Renal pelvis (tissue), 4 donors: ENCODE results near the gene MARCHF10. TPM values are rescaled to one million over a fixed set of nuclear protein-coding genes. Genes with fewer than 3 reads are reported as not detected.
A peak's percentile ranks its signal among the peaks of the same experiment; 100 is the strongest.
"Not testable (repeated sequence)": the region's sequence is repeated elsewhere in the genome, so short reads cannot be mapped to it uniquely, and the experiment has no call there.

Source experiments
- DNase-seq: peaks from one replicate; pipeline ENCODE4 v3.0.0-alpha.2; 2013
- polyA plus RNA-seq, 3 donors: library from polyadenylated mRNA; unstranded; fragments of 120-200 nt; gene quantifications; one replicate each; pipeline ENCODE4 v1.2.1, GENCODE V29; 2013; ENCODE audit not compliant: insufficient read length in 3 of 3

Gene MARCHF10
- polyA plus RNA-seq, 3 donors = 1.1 to 1.5 (median 1.4) TPM

DNA sequence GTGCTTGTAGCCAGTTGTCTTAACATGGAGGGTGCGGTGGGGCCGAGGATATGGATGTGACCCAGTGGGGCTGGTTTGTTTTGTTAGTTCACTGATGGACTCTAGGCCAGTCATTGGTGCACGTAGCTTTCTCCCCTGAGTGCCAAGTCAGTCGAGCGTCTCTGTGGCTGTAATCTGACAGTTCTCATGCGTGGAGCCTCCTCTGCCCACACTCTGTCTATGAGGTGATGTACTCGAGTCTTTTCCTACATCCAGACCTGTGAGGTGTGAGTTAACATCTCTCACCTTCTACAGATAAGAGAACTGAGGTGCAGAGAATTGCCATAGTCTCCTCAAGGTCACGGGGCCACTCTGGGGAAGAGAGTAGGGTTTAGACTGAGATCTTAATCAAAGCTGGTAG, 90.2 kb downstream of the MARCHF10 start:
- no peak for DNase-seq

DNA sequence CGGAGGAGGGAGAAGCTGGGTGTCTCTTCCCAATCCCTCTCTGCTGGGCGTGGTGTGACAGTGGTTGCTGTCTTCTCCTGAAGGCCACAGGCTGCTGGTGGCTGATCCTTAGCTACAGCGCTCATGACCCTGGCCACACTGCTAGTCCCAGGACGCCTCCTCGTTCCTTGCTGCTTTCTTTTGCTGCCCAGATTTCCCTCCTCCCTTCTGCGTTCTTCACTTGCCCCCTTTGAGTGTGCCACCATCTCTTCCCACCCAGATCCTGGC, 90.6 kb downstream of the MARCHF10 start:
- DNase-seq = no peak

DNA sequence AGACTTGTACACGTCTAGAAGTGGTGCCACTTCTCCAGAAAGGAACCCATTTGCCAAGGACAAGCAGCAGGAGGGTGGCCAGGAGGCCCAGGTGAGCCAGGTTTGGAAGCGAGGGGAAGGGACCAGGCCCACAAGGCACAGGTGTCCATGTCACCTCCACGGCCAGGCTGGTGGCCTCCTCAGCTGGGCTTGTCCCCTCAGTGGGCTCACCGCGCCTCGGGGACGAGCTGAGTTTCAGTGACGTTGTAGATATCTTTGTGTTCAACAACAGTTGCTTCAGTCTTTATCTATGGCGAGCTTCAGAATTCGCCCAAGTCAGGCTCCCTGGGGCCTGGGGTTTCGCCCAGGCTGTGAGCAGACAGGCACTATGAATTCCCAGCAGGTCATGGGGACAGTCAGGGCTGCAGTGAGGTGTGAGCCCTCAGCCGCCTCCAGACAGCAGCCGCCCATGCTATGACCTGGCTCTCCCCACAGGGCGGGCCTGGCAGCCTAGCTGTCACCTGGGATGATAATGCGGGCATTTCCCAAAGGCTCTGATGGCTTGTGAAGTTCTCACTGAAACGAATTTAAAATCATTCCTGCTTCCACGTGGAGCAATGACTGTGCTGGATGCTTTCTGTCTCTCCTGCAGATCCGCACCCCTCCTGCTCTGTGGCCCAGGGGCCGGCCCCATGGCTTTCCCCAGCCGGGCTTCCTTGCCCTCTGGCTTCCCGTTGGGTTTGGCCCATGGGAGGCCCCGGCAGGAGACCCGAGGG, 91.1 kb downstream of the MARCHF10 start:
- DNase-seq = no peak

DNA sequence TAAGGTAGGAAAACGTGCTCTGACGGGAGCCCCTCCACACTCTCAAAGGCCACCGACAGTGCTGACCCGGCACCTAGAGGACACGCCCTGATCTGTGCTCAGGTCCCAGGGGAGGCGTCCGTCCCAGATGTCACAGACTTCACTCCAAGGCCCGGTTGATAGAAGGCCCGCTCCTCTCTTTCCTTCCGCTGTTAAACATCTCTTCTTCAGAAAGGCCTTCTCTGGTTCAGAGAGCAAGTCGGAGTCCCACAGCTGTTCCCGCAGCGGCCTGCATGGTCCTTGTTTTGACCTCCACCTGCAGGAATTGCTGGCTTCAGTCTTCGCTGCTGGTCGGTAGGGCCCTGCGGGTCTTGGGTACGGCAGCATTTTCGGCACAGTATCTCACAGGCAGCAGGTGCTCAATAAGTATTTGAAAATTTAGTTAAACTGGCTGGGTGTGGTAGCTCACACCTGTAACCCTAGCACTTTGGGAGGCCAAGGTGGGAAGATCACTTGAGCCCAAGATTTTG, 92.2 kb downstream of the MARCHF10 start:
- DNase-seq = no peak

DNA sequence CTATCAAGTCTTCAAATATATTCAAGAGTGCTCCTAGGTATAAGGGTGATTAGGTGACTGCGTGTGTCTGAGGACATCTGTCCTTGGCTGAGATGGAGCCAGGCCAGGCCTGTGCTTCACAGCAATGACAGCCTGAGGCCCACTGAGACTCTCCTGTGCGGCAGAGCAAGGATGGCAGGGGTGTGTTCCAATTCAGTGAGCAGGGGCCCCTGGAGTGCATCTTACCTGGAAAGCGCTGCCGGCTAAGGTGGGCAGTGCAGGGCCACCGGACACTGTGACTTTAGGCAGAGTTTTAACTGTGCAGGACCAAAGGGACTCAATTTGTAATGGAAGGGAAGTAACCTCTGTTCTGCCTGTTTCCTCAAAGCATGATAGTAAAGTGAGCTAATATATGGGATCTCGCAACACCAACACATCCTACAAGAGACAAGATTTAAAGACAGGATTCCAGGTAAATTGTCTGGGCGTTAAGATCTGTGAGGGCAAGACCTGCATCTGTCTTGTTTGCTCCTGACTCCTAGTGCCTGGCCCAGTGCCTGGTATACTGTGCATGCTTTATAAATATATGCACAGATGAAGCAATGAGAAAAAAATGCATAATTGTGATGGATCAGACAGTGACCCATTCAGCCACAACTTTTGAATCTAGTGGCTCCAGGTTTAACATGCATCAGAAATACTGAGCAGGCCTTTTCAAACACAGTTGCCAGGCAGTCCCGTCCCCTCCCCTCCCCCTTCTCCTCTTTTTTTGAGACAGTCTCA, 93.9 kb downstream of the MARCHF10 start:
- DNase-seq = no peak

DNA sequence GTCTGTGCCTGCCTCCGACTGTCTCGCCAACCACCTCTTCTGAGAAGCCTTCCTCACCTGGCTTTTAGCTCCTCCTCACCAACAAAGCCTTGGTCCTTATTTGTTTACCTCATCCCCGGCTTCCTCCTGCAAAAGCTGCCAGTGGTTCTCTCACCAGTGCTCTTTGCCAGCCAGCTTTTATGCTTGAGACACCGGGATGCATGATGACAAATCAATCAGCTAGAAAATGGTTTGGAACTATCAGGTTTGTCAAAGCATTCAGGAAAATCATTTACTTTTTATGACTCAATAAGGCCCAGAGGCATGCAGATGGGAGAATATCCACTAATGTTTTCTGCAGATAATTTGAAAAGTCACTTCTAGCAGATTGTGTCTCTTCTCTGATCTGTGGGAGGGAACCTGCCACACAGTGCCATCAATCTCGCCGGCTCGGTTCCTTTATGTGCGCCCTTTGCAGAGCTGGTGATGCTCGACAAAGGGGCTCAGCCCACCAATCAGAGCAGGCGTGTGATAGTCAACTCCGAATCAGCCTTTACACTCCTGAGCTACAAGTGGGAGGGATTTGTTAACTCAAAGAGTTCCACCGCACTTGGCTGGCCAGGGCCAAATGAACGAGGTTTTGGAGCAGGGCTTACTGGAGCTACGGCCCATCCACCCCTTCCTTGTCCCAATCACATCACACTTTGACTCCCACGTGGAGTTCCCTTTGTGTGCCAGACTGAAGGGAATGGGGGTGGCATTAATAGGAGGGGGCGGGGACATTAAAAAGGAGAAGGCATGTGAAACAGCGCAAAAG, 94.8 kb downstream of the MARCHF10 start:
- peak; percentile 87 for DNase-seq

DNA sequence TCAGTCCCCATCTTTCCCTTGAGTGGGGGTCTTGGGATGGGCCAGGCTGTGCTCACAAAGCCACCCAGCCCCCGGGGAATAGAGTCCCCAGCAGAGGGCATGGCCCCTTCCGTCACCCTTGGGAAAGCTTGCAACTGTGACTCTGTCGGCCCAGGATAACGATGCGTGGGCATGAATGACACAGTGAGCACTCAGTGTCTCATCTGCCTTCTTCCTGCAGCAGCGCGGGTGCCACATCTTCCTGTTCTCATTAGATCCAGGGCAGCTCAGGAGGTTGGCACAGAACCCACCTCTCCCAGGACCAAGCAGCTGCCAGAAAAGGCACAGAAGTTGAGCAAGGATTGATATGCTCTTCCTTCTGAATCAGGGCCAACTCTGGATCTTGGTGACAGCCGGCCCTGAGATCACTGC, 95.9 kb downstream of the MARCHF10 start:
- DNase-seq = no peak

DNA sequence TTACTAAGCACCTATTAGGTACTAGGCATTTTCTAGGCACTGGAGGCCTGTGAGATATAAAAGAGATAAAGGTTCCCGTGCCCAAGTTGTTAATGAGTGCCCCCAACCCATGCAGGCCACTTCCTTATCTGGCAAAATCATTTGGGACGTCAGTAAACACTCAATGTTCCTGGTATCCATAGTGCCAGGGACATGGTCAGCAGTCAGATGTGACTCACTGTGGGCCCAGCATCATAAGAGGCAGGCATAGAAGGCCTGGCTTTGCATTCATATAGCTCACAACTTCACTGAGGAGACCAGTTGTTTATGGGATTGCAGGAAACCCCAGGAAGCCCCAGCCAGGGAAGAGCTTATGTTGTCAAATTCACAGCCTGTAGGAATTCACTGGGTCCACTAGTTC, 99.5 kb downstream of the MARCHF10 start:
- no peak for DNase-seq

DNA sequence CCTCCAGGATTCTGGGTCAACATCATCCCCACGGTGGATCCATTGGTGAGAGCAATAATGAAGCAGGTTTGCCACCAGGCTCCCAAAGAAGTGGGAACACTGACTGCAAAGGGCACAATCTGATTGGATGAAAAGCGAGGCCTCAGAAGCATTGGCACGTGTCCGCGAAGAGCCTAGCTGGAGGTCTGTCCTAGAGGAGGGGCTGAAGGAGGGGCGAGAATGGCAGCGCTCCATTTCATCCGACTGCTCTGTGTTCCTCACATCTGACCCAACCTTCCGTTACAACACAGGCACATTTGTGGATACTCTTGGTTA, 100.7 kb downstream of the MARCHF10 start:
- DNase-seq = no peak

DNA sequence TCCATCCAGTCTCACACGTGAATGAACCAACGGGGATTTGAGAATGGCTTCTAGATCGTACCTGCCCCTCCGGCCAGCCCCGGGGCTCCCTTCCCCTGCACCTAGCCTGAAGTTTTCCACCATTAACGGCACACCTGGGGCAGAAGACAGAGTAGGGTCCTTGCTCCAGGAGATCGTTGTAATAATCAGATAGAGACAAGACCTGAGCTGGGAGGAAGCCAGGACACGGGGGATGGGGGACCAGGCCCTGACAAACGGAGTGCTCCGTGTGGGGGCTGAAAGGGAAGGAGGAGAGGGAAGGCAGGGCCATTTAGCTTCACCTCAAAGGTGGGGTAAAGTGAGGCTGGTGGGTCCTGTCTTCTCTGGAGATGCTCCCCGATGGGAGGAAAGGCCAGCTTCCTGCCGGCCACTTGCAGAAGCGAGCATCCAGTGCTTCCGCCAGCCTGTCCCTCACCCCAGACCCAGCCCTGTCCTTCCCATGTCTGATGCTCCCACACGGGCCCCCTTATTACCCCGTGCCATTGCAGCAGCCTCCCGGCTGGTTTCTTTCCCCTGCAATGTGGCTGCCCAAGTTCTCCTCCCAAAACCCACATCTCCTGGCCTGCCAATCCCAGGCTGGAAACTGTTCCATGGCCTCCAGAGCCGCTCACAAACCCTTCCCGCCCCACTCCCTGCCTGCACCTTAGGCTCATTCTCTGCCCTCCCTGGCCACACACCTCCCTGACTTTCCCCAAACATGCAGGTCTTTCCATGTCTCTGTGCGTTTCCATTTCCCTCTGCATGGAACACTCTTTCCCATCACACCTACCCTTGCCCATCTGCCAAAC, 101.3 kb downstream of the MARCHF10 start:
- no peak for DNase-seq

DNA sequence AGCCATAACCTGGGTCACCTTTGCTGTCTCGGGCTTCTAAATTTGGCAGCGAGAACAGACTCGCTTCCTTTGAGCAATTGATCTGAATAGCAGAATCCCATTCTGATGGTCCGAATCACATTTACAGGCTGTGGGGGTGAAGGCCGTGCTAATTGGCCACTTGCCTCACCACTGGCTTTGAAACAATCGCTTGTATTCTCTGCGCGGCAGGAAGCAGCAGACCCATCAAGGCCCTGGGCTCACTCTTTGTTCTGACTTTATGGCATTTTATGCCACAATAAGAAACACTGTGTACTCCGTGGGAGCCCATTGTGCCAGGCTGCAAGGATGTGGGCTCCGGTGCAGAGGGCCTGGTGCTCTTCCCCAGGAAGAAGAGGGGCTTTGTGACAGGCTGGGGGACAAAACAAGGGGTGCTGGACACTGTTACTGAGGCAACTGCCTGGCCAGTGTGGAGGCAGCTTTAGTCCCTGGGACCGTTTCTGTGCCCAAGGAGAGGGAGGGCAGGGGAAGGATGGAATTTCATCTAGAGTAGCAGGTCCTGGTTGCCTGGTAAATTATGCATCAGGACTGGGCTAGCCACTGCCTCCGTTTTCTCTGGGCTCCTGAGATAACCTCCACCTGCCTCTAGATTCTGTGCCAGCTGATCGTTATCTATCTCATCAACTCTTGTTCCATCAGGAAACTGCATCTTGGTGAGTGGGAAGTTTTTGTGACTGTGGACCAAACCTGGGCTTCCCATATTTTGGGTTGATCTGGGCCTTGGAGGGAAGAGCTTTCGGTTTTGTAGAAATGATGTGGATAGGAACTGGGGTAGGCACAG, 102.1 kb downstream of the MARCHF10 start:
- no peak for DNase-seq

DNA sequence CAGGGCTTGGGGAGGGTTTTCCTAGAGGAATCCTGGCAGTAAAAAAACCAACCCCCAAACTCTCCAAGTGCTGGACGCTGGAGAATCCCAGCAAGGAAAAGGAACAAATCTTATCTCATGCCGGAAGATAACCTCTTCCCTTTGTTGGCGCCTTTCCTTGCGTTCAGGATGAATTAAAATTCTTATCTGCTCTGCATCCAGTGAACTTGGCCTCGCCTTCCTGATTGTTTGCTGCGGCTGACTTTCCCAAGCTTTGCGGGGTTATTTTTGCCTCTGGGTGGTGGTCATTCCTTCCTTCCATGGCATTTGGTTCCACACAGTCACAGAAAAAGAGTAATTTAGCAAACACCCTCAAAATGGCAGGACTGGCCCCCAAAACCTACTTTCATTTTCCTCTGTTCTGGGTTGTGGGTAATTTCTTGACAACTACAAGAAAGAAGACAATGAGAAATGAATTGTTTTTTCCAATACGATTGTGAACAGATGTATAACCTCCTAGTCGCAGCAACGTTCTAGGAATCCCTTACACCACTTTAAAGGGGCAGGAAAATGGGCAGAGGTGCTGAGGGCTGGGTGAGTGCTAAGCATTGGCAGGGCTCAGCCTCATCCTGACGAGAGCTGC, 102.8 kb downstream of the MARCHF10 start:
- DNase-seq = no peak

DNA sequence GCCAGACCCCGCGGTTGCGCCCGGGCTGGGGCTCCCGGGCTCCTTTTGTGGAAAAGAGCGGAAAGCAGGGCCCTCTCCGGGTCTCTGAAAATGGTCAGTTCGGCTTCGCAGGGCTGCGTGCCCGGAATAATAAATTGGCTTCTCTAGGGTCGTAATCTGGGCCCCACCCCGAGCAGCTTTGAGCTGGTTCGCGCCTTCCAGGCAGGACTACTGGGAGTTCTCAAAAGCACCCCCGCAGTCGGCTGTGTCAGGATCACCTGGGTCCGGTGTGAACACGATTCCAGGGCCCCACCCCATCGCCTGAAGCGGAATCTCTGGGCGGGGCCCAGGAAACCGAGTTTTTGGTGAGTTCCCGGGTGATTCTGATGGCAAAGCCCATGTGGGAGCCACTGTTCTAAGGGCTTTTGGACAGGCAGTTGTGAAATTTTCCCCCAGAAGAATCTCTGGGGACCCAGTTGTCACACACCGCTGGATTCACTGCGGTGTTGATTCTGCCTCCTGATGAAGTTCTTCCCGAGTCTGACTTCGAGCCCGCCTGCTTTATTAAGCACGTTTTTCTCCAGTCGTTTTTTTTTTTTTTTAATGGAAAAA, 103.6 kb downstream of the MARCHF10 start:
- peak; percentile 56 for DNase-seq

DNA sequence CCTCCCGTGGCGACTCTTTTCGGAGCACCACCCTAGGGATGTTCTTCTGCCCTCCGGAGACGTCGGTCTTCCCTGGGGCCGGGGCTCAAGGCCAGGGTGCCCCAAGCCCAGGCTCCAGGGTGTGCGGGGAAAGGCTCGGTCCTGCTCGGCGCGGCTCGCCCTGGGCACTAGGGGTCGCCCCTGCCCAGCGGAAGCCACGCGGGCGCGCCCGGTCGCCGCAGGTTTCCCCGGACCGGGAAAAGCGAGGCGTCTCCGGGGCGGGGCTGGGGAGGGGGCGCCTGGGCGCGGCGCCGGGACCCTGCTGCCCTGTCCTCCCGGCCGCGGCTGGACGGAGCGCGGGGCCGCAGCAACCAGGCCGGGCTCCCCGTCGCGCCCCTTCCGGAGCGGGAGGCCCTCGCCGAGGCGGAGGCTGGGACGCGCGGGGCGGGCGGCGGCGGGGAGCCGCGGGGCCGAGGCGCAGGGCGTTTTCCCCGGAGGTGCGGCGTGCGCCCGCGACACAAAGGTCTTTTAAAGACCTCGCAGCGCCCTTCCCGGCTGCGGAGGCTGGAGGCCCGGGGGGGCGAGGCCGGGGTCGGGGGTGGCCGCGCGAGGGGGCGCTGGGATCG, 104.2 kb downstream of the MARCHF10 start:
- DNase-seq = peak; percentile 70

DNA sequence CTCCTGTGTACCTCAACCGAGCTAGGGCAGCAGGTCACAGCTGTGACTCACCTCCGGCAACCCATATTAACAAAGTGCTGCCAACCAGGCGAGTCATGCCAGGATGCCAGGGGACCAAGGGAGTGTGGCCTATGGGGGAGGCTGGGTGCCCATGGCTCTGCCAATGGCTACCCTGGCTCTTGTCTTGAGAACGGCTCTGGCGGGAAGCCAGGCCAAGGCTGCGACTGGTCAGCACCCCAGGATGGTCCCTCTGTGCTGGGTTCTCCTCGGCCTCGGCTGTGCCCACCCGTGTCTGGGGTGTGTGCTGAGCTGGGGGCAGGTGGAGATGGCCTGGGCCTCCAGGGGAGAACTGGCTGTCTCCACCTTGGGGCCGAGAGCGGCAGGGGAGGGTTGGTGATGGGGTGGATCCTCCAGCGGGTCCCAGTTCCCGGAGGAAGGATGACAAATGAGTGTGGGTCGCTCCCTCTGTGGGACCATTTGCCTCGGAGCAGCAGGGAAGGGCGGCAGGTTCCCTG, 104.8 kb downstream of the MARCHF10 start:
- DNase-seq = no peak

DNA sequence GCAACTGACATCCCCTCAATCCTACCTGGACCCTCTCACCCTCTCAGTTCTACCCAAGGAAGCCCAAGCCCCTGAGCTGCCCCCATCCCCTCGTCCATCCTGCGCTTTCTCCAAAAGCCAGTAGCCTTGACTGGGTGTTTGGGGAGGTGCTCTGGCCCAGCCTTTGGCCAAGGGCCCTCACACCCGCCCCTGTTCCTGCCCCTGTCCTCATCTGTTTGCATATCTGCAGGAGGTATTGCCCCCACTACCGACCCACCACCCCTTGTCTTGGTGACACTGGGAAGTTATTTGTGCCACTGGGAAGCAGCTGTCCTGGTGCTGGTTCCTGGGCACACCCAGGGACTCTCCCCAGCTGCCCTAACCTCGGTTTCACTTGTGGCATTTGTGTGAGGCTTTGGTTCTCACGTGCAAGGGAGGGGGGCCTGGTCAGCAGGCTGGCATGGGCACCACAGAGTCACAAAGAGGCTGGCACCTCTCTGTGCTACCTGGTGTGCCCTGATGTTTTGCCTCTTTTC, 105.3 kb downstream of the MARCHF10 start:
- DNase-seq = no peak

DNA sequence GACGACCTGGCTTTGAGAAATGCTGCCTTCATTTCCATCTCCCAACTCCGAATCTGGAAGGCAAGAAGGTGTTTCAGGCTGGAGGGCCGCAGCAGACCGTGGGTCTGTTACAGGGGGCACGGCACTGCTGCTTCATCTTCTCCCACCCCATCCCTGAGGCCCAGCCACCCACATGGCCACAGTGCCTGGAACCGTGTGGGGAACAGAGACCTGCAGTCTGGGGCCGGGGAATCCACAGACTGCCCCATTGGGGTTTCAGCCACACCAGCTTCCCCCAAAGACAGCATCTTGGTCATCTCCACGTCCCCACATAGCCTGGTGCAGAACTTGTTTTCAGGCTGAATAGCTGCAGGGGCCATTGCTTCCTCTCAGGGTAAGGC, 106.4 kb downstream of the MARCHF10 start:
- DNase-seq = no peak

DNA sequence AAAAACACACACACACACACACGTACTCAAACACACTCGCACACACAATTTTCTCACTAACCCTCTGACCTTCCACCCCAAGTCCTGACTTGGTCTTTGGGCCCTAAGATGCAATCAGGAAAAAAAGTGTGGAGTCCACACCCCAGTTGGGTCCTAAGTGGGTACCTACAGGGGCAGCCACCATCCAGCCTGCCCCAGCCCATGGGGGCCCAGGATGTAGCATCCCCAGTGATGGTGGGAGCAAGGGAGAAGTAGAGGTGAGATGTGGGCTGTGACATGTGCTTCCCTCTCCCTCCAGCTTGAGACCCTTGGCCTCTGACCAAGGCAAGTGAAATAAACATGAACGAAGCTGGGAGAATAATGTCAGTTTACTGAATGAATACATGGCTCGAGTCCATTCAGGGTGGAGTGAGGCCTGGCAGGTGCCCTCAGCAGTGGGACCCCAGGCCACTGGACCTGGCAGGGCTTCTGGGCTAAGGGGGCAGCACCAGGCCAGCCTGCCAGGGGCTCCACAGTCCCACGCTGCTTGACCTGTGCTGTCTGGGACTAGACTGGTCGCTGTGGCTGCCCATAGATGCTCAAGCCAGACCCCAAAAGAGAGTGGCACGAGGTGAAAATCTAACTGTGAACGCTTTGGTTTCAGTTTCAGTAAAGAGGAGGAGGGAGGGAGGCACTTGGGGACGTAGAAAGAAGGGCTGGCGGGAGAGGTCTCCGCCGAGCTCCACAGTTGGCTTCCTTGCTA, 107.0 kb downstream of the MARCHF10 start:
- DNase-seq = no peak

DNA sequence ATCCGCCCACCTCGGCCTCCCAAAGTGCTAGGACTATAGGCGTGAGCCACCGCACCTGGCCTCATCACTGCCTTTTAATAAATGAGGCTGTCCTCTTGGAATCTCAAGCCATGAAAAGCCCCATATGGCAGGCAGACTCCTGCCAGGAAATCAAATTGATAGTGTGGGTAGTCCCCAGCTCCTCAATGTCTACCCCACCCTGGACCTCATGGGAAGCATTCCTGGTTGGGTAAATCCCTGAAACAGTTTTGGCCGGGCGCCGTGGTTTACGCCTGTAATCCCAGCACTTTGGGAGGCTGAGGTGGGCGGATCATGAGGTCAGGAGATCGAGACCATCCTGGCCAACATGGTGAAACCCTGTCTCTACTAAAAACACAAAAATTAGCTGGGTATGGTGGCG, 109.7 kb downstream of the MARCHF10 start:
- not testable (repeated sequence) for DNase-seq
